ENCODE data around the gene OAS1.

- TF ChIP-seq USF2 (IDR thresholded peaks at IDR 0.05; ENCODE audit: low read length) = no peak
- no peak for TF ChIP-seq MAX (IDR thresholded peaks at IDR 0.05)
- no peak for TF ChIP-seq CTCF (IDR thresholded peaks at IDR 0.05; ENCODE audit: control extremely low read depth in 1 of 3, insufficient read depth in 1 of 3, low read depth in 1 of 3, low read length in 3 of 3)
- no peak for TF ChIP-seq POLR2AphosphoS5 (IDR thresholded peaks at IDR 0.05; ENCODE audit: low read depth, low read length)
- no peak for TF ChIP-seq RNF2 (IDR thresholded peaks at IDR 0.05; ENCODE audit: borderline replicate concordance, low read depth, low read length, missing control alignments, poor library complexity, severe bottlenecking)
- no peak for TF ChIP-seq SP1 (IDR thresholded peaks at IDR 0.05; ENCODE audit: low read depth, low read length)
- no peak for TF ChIP-seq YY1 (IDR thresholded peaks at IDR 0.05; ENCODE audit: low read depth, low read length)
- TF ChIP-seq EP300 (IDR thresholded peaks at IDR 0.05; ENCODE audit: borderline replicate concordance in 1 of 2, low read depth in 2 of 2, low read length in 2 of 2) = no peak
- no peak for TF ChIP-seq POLR2A (IDR thresholded peaks at IDR 0.05; ENCODE audit: control extremely low read depth in 1 of 2, low read depth in 2 of 2, low read length in 2 of 2)
- no peak for TF ChIP-seq RFX5 (IDR thresholded peaks at IDR 0.05; ENCODE audit: borderline replicate concordance, low read depth, low read length)
These were observed 1.2 kb upstream of the OAS1 start for GRCh38 chr12:112905451-112906089.
